Measurements from ENCODE around the gene PEPD. TPM values are rescaled to one million over a fixed set of nuclear protein-coding genes. Genes with fewer than 3 reads are reported as not detected.

The PEPD gene
- total RNA-seq, 1 experiment from 2014 or later = 83.1 TPM

DNA sequence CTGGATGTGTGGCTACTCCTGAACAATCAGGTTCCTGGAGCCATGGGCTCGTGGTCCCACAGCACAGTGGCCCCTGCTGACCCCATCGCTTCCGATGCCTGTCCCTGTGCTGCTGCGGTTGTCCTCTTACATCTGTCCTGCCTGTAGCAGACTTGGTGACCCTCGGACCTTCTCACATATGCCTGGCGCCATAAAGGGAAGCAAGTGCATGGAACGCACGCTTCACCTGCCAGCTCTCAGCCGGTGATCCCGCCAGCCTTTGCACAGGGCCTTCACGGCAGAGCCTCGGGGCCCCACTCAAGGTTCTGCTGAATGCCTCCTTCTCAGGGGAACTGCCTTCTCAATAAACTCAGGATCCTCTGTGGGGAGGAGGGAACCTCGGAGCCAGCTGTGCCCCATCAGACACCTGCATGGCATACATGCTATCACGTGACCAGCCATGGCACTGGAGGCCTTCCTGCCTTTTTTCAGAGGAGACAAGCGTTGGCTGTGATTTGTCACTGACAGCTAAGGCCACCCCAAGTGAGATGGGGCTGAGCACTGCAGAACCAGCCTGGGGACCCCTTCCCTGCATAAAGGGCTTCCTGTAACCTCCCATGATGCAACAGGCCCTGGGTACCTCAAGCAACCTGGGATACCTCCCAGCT lies 24.3 kb downstream of the PEPD start (continued):
- TF ChIP-seq AR (CRISPR knock-in tag; IDR thresholded peaks at IDR 0.05) (no peak), MXD4 (CRISPR knock-in tag; IDR thresholded peaks at IDR 0.05; ENCODE audit: borderline replicate concordance) (no peak)

DNA sequence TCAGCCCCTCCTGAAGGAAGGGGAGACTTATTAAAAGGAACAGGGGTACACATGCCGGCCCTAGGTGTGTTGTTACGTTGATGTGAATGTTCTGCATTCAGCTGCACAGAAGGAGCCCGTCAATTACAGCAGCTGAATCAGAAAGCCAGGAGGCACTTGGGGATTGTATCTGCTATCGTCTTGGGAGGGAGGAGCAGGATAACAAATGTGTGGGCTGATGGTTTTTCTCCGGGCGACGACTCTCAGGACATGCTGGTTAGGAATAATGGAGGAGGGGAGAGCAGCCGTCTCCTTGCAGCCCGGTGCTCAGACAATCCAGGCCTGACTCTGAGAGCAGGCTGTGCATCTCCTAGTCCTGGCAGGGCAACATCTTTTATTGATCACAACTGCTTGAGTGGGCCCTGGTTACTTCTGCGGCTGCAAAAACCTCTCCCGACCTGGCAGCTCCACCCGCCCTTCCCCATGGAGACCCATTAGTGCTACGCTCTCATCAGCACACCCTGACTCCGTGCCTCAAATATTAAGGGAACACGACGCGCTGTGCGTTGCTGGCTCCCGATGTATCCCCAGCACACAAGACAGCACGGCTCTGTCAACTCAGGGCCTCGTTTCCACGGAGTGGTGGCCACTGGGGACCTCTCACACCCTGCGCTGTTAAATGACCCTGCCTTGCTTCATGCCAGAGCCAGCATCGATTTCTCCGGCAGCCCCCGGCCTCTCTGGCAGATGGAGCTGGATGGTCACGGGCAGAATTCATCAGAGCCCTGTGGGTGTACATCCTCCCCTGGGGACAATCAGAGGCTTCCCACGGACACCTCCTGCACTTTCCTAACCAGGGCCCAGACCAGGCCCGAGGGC lies 25.3 kb downstream of the PEPD start:
- Mint-ChIP-seq H3K4me1 (no peaks in the 10 kb centered on the region), H3K36me3 (peaks cover 4% of the 10 kb centered on the region; the same call in 1 of the 2 replicates), H3K4me3 (no peak overlapping the region), H3K27me3 (ENCODE audit: low read depth) (no peaks in the 10 kb centered on the region), H3K9me3 (no peaks in the 10 kb centered on the region), H3K27ac (no peak overlapping the region)
- ATAC-seq = no peak
- POLR2A ChIA-PET = no interaction called here
- CTCF ChIA-PET = interaction anchor here (0.6 kb wide), 1 partner anchor 65 kb away, joined by 3 read pairs; no protein-coding TSS in a partner anchor
- TF ChIP-seq, protein P1, sequence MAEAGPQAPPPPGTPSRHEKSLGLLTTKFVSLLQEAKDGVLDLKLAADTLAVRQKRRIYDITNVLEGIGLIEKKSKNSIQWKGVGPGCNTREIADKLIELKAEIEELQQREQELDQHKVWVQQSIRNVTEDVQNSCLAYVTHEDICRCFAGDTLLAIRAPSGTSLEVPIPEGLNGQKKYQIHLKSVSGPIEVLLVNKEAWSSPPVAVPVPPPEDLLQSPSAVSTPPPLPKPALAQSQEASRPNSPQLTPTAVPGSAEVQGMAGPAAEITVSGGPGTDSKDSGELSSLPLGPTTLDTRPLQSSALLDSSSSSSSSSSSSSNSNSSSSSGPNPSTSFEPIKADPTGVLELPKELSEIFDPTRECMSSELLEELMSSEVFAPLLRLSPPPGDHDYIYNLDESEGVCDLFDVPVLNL (CRISPR knock-in tag; IDR thresholded peaks at IDR 0.05; ENCODE audit: borderline replicate concordance, low read depth) = no peak
- TF ChIP-seq, protein P2, sequence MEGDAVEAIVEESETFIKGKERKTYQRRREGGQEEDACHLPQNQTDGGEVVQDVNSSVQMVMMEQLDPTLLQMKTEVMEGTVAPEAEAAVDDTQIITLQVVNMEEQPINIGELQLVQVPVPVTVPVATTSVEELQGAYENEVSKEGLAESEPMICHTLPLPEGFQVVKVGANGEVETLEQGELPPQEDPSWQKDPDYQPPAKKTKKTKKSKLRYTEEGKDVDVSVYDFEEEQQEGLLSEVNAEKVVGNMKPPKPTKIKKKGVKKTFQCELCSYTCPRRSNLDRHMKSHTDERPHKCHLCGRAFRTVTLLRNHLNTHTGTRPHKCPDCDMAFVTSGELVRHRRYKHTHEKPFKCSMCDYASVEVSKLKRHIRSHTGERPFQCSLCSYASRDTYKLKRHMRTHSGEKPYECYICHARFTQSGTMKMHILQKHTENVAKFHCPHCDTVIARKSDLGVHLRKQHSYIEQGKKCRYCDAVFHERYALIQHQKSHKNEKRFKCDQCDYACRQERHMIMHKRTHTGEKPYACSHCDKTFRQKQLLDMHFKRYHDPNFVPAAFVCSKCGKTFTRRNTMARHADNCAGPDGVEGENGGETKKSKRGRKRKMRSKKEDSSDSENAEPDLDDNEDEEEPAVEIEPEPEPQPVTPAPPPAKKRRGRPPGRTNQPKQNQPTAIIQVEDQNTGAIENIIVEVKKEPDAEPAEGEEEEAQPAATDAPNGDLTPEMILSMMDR (IDR thresholded peaks at IDR 0.05) = no peak
- no peak for TF ChIP-seq ESRRA (CRISPR knock-in tag; IDR thresholded peaks at IDR 0.05; ENCODE audit: borderline replicate concordance)
- TF ChIP-seq NFYB (CRISPR knock-in tag; conservative IDR thresholded peaks at IDR 0.05; ENCODE audit: low read depth) = no peak
- no peak for TF ChIP-seq ATF6 (CRISPR knock-in tag; IDR thresholded peaks at IDR 0.05)
- TF ChIP-seq FOXP1 (CRISPR knock-in tag; IDR thresholded peaks at IDR 0.05; ENCODE audit: borderline replicate concordance) = no peak
- TF ChIP-seq CBFB (CRISPR knock-in tag; IDR thresholded peaks at IDR 0.05; ENCODE audit: low read depth) = no peak
- TF ChIP-seq, protein P3, sequence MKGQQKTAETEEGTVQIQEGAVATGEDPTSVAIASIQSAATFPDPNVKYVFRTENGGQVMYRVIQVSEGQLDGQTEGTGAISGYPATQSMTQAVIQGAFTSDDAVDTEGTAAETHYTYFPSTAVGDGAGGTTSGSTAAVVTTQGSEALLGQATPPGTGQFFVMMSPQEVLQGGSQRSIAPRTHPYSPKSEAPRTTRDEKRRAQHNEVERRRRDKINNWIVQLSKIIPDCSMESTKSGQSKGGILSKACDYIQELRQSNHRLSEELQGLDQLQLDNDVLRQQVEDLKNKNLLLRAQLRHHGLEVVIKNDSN (CRISPR knock-in tag; IDR thresholded peaks at IDR 0.05) = no peak
- TF ChIP-seq NR3C1 (CRISPR knock-in tag; conservative IDR thresholded peaks at IDR 0.05; ENCODE audit: low read depth) = no peak
- no peak for TF ChIP-seq IRF1 (CRISPR knock-in tag; IDR thresholded peaks at IDR 0.05)
- TF ChIP-seq, protein P4, sequence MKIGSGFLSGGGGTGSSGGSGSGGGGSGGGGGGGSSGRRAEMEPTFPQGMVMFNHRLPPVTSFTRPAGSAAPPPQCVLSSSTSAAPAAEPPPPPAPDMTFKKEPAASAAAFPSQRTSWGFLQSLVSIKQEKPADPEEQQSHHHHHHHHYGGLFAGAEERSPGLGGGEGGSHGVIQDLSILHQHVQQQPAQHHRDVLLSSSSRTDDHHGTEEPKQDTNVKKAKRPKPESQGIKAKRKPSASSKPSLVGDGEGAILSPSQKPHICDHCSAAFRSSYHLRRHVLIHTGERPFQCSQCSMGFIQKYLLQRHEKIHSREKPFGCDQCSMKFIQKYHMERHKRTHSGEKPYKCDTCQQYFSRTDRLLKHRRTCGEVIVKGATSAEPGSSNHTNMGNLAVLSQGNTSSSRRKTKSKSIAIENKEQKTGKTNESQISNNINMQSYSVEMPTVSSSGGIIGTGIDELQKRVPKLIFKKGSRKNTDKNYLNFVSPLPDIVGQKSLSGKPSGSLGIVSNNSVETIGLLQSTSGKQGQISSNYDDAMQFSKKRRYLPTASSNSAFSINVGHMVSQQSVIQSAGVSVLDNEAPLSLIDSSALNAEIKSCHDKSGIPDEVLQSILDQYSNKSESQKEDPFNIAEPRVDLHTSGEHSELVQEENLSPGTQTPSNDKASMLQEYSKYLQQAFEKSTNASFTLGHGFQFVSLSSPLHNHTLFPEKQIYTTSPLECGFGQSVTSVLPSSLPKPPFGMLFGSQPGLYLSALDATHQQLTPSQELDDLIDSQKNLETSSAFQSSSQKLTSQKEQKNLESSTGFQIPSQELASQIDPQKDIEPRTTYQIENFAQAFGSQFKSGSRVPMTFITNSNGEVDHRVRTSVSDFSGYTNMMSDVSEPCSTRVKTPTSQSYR (CRISPR knock-in tag; IDR thresholded peaks at IDR 0.05) = no peak
- no peak for TF ChIP-seq FOXP4 (CRISPR knock-in tag; IDR thresholded peaks at IDR 0.05)
- no peak for DNase-seq (ENCODE audit: low spot score)

All from WTC11 (cell line).